Measurements from ENCODE around the gene C10orf143.
"Not testable (repeated sequence)": the region's sequence is repeated elsewhere in the genome, so short reads cannot be mapped to it uniquely, and the experiment has no call there.

The C10orf143 gene

GRCh38 chr10:130111113-130111851 lies 652 bp upstream of the C10orf143 start:
- peak; percentile 95 for DNase-seq

- peak; percentile 72 for DNase-seq
Observed at GRCh38 chr10:130109796-130110245, 809 bp downstream of the C10orf143 start.

DNA sequence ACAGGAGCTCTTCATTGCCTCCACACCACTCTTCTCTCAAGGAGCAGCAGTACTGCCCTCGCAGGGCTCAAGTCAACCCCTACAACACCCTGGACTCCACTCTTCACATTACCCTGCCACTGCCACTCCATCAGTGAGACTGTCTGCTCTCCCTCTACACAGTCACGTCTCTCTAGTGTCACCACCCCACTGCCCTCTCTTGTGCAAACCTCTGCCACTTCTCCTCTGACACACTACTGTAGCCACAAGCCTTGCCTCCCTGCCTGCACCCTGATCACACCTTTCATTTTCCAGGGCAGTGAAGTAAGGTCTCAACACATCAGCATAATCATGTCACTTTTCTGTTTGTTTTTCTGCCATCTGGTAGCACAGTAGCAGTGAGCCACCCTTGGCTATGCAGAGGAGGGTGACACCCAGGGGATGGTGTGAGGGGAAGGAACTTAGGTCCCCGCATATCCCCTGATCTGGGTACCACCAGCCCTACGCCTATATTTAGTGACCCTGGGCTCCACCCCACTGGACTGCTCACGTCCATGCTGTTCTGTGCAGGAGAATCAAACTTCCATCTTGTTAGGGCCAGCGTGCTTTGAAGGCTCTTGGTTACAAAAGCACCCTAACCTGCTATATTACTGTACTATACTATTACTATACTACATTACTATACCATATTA lies 1.6 kb downstream of the C10orf143 start:
- no peak for DNase-seq

GRCh38 chr10:130108146-130108545 lies 2.5 kb downstream of the C10orf143 start:
- not testable (repeated sequence) for DNase-seq

- DNase-seq, result no peak
Observed at GRCh38 chr10:130105724-130106123, 4.9 kb downstream of the C10orf143 start.

- DNase-seq, result no peak
Observed at GRCh38 chr10:130099344-130099743, 11.3 kb downstream of the C10orf143 start.

DNA sequence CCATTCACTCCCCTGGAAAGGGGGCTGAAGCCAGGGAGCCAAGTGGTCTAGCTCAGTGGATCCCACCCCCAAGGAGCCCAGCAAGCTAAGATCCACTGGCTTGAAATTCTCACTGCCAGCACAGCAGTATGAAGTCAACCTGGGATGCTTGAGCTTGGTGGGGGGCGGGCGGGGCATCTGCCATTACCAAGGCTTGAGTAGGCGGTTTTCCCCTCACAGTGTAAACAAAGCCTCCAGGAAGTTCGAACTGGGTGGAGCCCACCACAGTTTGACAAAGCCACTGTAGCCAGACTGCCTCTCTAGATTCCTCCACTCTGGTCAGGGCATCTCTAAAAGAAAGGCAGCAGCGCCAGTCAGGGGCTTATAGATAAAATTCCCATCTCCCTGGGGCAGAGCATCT lies 20.1 kb downstream of the C10orf143 start:
- DNase-seq, result not testable (repeated sequence)

- no peak for DNase-seq
Observed at GRCh38 chr10:130080461-130080814, 30.2 kb downstream of the C10orf143 start.

GRCh38 chr10:130079614-130080460 lies 30.8 kb downstream of the C10orf143 start:
- DNase-seq, result no peak

GRCh38 chr10:130078120-130078519 lies 32.5 kb downstream of the C10orf143 start:
- no peak for DNase-seq

GRCh38 chr10:130076681-130077080 lies 33.9 kb downstream of the C10orf143 start:
- DNase-seq, result no peak

- DNase-seq, result no peak
Observed at GRCh38 chr10:130074639-130075038, 36.0 kb downstream of the C10orf143 start.

- no peak for DNase-seq
Observed at GRCh38 chr10:130073912-130074311, 36.7 kb downstream of the C10orf143 start.

DNA sequence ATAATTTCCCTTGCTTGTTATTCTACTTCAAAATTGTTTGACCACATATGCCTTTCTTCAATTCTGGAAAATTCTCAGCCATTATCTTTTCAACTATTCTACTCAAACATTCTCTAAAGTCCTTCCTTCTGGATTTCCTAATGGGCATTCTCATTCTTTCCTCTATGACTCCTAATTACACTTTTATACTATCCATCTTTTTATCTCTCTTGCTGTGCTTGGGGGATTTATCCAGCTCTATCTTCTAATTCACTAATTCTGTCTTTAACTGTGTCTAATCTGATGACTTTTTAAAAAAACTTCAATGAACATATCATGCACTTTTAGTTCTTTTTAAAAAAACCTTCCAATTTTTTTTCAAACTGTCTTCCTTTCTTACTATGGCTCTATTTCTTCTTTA lies 38.4 kb downstream of the C10orf143 start:
- DNase-seq, result no peak

- DNase-seq, result no peak
Observed at GRCh38 chr10:130067893-130068292, 42.7 kb downstream of the C10orf143 start.

DNA sequence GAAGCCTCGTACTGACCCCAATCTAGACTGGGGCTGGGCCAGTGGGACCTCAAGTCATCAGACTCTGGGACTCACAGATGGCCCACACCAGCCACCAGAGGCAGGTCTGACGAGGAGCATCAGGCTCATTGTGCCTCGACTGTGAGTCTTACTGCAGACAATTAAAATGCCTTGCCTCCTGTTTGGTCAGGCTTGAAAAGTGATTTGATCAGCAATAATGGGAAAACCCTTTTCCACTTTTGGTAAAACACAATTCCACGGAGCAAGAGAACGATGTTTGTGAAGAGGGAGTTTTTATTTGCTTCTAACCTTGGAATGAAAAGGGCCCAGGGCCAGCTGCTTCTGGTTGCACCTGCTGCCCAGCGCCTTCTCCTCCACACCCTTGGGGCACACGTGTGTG lies 43.9 kb downstream of the C10orf143 start:
- peak; percentile 23 for DNase-seq

- peak; percentile 75 for DNase-seq
Observed at GRCh38 chr10:130065251-130065650, 45.4 kb downstream of the C10orf143 start.

DNA sequence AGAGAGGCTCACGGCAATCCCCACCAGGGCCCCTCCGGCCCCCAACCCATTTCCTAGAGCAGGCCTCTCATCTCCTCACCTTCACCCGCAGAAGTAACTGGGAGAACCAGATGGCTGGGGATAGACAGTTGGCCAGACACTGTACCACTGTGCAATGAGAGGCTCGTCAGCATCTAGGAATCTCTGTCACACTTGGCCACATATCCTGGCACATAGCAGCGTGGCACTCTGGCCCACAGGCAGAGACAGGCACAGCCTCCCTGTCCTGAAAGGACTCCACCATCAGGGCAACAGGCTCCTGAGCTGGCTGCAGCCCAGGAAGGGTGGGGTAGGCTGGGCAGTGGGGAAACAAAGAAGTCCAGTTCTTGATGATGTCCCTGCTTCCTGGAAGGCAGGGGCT lies 45.8 kb downstream of the C10orf143 start:
- no peak for DNase-seq

- no peak for DNase-seq
Observed at GRCh38 chr10:130062976-130063375, 47.7 kb downstream of the C10orf143 start.

- no peak for DNase-seq
Observed at GRCh38 chr10:130062201-130062600, 48.4 kb downstream of the C10orf143 start.

DNA sequence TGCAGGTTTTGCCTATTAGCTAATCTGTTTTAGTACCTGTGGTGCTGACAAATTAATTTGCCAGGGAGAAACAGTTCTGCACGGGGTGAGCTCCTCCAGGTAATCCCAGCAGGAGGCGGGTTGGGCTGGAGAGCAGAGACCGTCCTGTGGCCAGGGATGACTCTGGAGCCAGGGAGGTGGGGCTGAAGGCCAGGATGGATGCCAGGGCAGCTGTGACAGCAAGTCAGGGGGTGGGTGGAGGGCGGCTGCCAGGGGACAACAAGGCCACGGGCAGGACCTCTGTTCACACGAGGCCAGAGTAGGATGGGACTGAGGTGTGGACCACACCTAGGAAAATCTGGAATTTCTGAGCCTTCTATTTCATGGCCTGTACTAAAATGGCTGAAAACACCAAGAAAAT lies 48.9 kb downstream of the C10orf143 start:
- no peak for DNase-seq

DNA sequence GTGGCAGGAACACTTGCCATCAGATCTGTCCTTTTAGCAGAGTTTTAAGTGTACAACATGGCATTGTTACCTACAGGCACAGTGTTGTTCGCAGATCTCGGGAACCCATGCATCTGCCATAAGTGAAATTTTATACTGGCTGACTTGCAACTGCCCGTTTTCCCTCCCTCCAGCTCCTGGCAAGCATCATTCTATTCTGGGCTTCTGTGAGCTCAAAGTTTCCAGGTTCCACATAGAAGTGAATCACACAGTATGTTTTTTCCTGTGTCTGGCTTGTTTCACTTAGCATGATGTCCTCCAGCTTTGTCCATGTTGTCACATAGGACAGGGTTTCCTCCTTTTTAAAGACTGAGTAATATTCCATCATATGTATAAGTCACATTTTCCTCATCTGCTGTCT lies 56.6 kb downstream of the C10orf143 start:
- DNase-seq, result no peak

DNA sequence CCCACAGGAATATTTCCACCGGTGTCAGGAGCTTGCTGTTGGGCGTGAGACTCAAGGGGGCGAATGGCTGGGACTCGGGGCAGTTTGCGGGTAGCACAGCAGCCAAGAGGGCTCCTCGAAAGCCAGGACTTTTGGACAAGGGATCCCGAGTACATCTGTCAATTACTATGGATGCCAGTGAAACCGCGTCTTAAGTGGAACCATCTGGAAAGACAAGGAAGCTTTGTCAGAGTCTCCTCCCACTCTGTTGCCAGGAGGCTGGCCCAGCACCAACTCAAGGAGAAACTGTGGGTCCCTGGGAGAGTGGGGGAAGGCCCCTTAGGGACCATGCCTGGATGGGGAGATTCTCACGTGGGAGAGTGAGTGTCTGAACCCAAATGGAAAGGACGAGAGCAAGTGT lies 57.1 kb downstream of the C10orf143 start:
- DNase-seq, result no peak

GRCh38 chr10:130052193-130052592 lies 58.4 kb downstream of the C10orf143 start:
- DNase-seq, result no peak
